Fibroblast of skin of right quadriceps (primary cell): ENCODE data around the gene SNU13.
A peak's percentile ranks its signal among the peaks of the same experiment; 100 is the strongest.
"Not testable (repeated sequence)": the region's sequence is repeated elsewhere in the genome, so short reads cannot be mapped to it uniquely, and the experiment has no call there.

Experiments used
- DNase-seq: peaks from one replicate; pipeline ENCODE4 v3.0.0-alpha.2; 2013

Gene SNU13

GRCh38 chr22:41688365-41689211 lies at the start of gene SNU13:
Gene SNU13, minus strand, starts transcription at chr22:41688867. Its CDS starts 71 bp downstream, at chr22:41688796.
- DNase-seq = peak; percentile 92

DNA sequence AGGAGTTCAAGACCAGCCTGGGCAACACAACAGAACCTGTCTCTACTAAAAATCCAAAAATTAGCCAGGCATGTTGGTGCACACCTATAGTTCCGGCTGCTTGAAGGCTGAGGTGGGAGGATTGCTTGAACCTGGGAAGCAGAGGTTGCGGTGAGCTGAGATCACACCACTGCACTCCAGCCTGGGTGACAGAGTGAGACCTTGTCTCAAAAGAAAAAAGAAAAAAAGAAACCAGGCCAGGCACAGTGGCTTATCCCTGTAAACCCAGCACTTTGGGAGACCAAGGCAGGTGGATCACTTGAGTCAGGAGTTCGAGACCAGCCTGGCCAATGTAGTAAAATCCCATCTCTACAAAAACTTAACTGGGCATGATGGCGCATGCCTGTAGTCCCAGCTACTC lies 44.6 kb upstream of the SNU13 start:
- DNase-seq = not testable (repeated sequence)

DNA sequence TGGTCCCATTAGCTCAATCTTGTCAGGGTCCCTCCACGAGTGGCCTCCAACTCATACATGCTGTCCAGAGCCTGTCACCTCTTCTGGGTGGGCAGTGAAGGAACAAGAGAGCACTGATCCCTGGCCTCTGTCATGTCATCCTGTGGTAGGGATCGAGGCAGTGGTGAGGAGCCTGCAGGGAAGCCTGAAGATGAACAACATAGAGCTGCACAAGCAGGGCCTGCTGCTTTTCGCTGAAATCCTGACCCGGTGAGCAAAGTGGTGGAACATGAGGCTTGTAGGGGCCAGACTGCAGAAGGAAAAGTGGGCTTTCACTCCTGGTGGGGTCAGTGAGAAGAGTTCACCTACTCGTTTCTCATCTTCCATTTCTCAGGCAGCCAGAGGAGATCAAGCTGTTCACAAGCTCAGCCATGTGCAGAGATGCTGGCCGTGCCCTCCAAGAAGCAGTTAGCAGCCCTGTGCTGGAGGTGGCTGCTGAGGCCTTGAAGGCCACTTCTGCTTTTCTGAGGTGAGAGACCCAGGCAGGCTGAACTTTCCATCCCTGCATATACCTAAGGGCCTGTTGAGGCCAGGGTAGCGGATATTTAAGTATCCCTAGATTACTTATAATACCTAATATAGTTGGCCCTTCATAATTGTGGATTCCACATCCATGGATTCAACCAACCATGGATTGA lies 43.6 kb upstream of the SNU13 start:
- no peak for DNase-seq

DNA sequence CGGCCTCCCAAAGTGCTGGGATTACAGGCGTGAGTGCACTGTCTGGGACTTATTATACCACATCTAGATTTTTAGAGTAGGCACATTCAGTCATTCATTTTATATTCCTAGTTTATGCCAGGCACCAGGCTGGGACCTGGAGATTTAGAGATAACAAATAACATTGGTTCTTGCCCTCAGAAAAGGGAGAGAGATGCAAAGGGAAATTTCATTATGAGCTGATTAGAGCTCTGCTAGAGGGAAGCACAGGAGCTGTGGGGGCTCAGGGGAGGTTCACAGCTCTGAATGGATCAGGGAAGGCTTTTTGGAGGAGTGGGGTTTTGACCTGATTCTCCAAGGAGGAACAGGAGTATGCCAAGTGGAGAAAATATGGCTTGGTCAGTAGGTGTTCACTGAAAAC lies 42.9 kb upstream of the SNU13 start:
- DNase-seq = no peak

- DNase-seq = peak; percentile 13
Observed at GRCh38 chr22:41725510-41726110, 36.9 kb upstream of the SNU13 start.

- DNase-seq = no peak
Observed at GRCh38 chr22:41722496-41722895, 33.8 kb upstream of the SNU13 start.

DNA sequence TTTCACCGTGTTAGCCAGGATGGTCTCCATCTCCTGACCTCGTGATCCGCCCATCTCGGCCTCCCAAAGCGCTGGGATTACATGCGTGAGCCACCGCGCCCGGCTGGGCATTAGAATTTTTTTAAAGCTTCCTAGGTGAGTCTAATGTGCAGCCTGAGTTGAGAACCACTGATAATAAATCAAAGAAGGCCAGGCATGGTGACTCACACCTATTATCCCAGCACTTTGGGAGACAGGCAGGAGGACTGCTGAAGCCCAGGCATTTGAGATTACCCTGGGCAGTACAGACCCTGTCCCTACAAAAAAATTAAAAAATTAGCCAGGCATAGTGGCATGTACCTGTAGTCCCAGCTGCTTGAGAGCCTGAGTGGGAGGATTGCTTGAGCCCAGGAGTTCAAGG lies 24.3 kb upstream of the SNU13 start:
- no peak for DNase-seq

GRCh38 chr22:41709341-41709740 lies 20.7 kb upstream of the SNU13 start:
- DNase-seq = no peak

GRCh38 chr22:41702763-41703162 lies 14.1 kb upstream of the SNU13 start:
- DNase-seq = no peak

GRCh38 chr22:41700108-41700364 lies 11.4 kb upstream of the SNU13 start:
- DNase-seq = no peak

- peak; percentile 77 for DNase-seq
Observed at GRCh38 chr22:41699264-41700107, 10.8 kb upstream of the SNU13 start, which contains the start of gene MEI1. Gene MEI1, plus strand, starts transcription at chr22:41699503. Its CDS starts 36 bp downstream, at chr22:41699539.

DNA sequence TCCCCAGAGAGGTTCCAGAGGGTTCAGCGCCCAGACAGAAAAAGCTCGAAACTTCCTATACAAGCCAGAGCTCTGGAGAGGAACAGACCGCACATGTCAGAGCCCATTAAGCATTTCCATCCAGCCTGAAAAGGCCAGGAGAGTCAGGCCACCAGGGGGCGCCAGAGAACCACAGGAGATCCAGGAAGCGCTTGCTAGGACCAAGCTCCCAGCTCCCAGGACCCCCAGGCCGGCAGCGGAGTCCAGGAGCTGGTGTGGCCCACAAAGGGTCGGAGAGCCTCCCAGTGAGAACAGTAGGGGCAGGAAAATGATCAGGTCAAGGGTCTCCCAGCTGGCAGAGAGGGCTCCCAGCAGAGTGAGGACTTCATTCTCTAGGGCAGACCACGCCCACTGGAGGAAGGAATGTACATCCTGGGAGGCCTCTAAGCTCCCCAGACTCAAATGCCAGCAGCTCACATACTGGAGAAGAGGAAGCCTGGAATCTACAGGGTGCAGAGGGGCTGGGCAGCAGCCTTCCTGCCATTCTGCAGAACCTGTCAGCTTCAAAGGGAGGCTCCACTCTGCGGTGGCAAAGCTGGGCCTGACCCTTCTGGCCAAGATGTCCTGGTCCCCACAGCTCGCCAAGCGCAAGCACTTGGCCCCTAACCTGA lies 8.6 kb upstream of the SNU13 start:
- peak; percentile 84 for DNase-seq

- DNase-seq = no peak
Observed at GRCh38 chr22:41696703-41697102, 8.0 kb upstream of the SNU13 start.

DNA sequence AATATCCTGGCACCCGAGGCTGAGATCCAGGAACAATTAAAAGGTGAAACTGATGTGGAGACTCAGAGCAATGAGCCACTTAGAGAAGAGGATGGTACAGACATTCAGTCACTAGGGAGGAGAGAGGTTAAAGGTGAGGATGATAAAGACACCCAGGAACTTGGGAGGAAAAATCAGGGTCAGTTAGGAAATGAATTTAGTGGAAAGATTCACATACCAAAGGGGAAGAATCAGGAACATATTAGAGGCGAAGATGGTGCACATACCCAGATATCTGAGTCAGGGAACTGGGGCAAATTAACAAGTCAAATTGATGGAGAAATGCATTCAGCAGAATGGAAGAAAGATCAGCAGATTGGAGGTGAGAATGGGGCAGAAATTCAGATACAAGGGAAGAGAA lies 6.5 kb upstream of the SNU13 start:
- no peak for DNase-seq

DNA sequence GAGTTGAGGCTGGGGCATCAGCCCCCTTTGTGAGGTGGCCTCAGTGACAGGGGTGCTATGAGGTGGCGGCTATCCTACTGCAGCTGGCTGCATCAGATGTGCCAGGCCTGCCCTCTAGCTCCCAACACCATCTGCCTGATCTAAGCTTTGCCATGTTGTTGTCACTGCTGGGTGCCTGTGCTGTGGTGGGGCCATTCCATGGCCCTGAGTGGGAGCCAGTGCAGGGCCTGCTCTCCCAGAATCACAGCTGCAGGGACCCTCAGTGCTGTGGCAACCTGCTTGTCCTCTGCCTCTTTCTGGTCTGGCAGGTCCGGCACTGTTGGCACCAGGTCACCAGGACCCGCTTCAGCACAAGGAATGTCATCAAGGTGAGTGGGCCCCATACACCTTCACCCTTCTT lies 1.8 kb upstream of the SNU13 start:
- no peak for DNase-seq

GRCh38 chr22:41687901-41688364 lies 734 bp downstream of the SNU13 start:
- peak; percentile 16 for DNase-seq

- DNase-seq = not testable (repeated sequence)
Observed at GRCh38 chr22:41686890-41687289, 1.8 kb downstream of the SNU13 start.

DNA sequence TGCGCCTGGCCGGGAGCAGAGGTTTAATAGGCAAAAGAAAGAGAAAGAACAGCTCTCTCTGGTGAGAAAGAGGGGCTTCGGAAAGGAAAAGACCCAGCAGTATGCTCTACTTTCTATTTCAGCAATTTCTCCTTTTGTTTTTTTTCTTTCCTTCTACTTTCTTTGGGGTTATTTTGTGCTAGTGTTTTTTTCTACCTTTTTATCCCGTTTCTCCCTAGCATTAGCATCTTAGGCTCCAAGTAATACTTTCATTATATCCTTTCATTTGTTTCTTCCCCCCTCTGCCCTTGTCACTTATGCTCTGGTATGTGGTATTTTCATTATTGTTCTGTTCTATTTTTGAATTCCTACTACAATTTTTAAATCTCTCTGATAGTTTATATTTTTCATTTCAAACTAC lies 4.5 kb downstream of the SNU13 start:
- no peak for DNase-seq

- peak; percentile 51 for DNase-seq
Observed at GRCh38 chr22:41683616-41684015, 5.1 kb downstream of the SNU13 start.

DNA sequence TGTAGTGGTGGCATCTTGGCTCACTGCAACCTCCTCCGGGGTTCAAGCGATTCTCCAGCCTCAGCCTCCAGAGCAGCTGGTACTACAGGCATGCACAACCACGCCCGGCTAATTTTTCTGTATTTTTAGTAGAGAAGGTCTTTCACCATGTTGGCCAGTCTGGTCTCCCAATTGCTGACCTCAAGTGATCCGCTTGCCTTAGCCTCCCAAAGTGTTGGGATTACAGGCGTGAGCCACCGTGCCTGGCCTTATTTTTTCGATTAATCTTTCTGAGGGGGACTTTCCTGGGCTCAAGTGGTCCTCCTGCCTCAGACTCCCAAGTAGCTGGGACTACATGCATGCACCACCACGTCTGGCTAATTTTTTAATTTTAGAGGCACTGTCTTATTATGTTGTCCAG lies 5.6 kb downstream of the SNU13 start:
- DNase-seq = no peak

DNA sequence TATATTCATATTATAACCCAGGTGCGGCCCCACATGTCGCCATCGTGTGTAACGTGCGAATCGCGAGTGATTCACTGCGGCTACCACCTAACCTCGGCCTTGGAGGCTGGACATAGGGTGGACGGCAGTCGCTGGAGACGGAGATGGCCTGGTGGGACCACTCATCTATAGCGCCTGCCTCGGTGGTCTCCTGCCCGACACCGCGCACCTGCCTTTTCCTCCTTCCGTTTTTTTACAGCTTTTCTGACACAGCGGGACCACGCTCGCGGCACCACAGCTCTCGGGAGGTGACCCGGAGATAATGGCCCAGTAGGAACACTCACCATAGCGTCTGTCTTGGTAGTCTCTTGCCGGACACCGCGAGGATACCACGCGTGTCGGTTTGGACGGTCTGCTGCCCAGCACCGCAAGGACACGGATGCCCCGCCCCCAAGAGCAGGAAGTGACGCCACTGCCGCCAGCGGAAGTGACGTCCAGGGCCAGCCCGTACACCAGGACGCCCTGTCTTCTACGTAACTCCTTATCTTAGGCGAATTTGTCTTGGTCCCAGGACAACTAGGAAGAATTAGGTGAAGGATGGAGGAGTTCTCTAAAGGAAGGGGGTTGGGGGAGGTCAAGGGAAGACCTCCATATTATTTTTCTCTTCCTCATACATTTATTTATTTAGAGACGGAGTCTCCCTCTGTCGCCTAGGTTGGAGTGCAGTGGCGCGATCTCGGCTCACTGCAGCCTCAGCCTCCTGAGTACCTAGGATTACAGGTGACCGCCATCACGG lies 6.4 kb downstream of the SNU13 start:
- DNase-seq = peak; percentile 81

DNA sequence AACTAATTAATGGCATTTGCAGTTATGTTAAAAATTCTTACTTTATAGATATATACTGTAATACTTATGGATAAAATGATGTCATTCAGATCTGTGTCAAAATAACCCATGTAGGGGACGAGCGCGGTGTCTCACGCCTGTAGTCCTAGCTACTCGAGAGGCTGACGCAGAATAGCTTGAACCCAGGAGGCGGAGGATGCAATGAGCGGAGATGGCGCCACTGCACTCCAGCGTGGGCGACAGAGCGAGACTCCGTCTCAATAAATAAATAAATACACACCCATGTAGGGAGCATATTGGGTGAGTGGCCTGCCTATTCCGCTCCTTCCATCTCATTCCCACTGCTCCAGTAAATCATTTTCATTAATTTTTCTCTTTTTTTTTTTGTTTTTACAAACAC lies 7.1 kb downstream of the SNU13 start:
- DNase-seq = no peak
